Immature natural killer cell (primary cell): ENCODE results near the gene MUC20. TPM values are rescaled to one million over a fixed set of nuclear protein-coding genes. Genes with fewer than 3 reads are reported as not detected.
"Not testable (repeated sequence)": the region's sequence is repeated elsewhere in the genome, so short reads cannot be mapped to it uniquely, and the experiment has no call there.

ENCODE experiments used
- DNase-seq, 3 donors: peaks; one replicate each; pipeline ENCODE4 v3.0.0; 2022; ENCODE audit warnings: mixed read lengths in 1 of 3
- H3K27ac Mint-ChIP-seq, 6 donors: one replicate each; pipeline ENCODE4 v1.8.0; 2020; ENCODE audit warnings: mixed read lengths in 6 of 6, mild to moderate bottlenecking in 5 of 6, inconsistent platforms in 4 of 6, moderate library complexity in 3 of 6
- H3K27me3 Mint-ChIP-seq, 3 donors: one replicate each; pipeline ENCODE4 v1.8.0; 2020 to 2021; ENCODE audit warnings: low read depth in 3 of 3, mild to moderate bottlenecking in 3 of 3, mixed read lengths in 3 of 3, moderate library complexity in 3 of 3, inconsistent platforms in 1 of 3
- H3K36me3 Mint-ChIP-seq, 3 donors: one replicate each; pipeline ENCODE4 v1.8.0; 2020; ENCODE audit warnings: mixed read lengths in 3 of 3, inconsistent platforms in 2 of 3, mild to moderate bottlenecking in 2 of 3
- H3K4me1 Mint-ChIP-seq, 2 donors: one replicate each; pipeline ENCODE4 v1.8.0; 2020; ENCODE audit warnings: inconsistent platforms in 2 of 2, mild to moderate bottlenecking in 2 of 2, mixed read lengths in 2 of 2, moderate library complexity in 1 of 2
- H3K4me3 Mint-ChIP-seq, 5 donors: one replicate each; pipeline ENCODE4 v1.8.0; 2020; ENCODE audit warnings: mild to moderate bottlenecking in 5 of 5, mixed read lengths in 5 of 5, inconsistent platforms in 3 of 5, moderate library complexity in 3 of 5
- H3K9me3 Mint-ChIP-seq, 6 donors: one replicate each; pipeline ENCODE4 v1.8.0; 2020; ENCODE audit warnings: mild to moderate bottlenecking in 6 of 6, mixed read lengths in 6 of 6, inconsistent platforms in 4 of 6, moderate library complexity in 3 of 6
- polyA plus RNA-seq, 3 donors: library from polyadenylated mRNA; unstranded; fragments of 300-500 nt; fragmentation: Illumina TruSeq; gene quantifications; one replicate each; pipeline ENCODE4 v1.2.3, GENCODE V29; 2021

MUC20 gene
- polyA plus RNA-seq, 3 donors from 2014 or later: 1.2 TPM; not detected in 2

GRCh38 chr3:195722139-195722995 lies 1.6 kb downstream of the MUC20 start:
- H3K36me3 Mint-ChIP-seq, DNase-seq, H3K4me1 Mint-ChIP-seq, H3K4me3 Mint-ChIP-seq, H3K9me3 Mint-ChIP-seq, H3K27ac Mint-ChIP-seq: not testable (repeated sequence)
- H3K27me3 Mint-ChIP-seq: peaks cover 2 to 11% (median 2%) of the 10 kb centered on the region in 3 donors

GRCh38 chr3:195722996-195723345 lies 2.2 kb downstream of the MUC20 start:
- H3K36me3 Mint-ChIP-seq, H3K4me3 Mint-ChIP-seq, H3K27ac Mint-ChIP-seq, H3K9me3 Mint-ChIP-seq, DNase-seq, H3K4me1 Mint-ChIP-seq: not testable (repeated sequence)
- peaks cover 2 to 10% (median 2%) of the 10 kb centered on the region in 3 donors for H3K27me3 Mint-ChIP-seq

- H3K4me3 Mint-ChIP-seq, H3K27ac Mint-ChIP-seq, DNase-seq: not testable (repeated sequence)
These were observed 3.6 kb downstream of the MUC20 start for GRCh38 chr3:195724363-195724762.

GRCh38 chr3:195725916-195726740 lies 5.3 kb downstream of the MUC20 start:
- DNase-seq, H3K27me3 Mint-ChIP-seq, H3K9me3 Mint-ChIP-seq, H3K4me1 Mint-ChIP-seq, H3K4me3 Mint-ChIP-seq, H3K27ac Mint-ChIP-seq: not testable (repeated sequence)
- peaks cover 0 to 12% (median 9%) of the 10 kb centered on the region in 3 donors for H3K36me3 Mint-ChIP-seq

More at GRCh38 chr3:195724363-195724762, 3.6 kb downstream of the MUC20 start:
- H3K9me3 Mint-ChIP-seq, H3K27me3 Mint-ChIP-seq, H3K4me1 Mint-ChIP-seq, H3K36me3 Mint-ChIP-seq: not testable (repeated sequence)

- no peaks in the 10 kb centered on the region for H3K4me1 Mint-ChIP-seq
- H3K27ac Mint-ChIP-seq: no peak overlapping the region
- no peak overlapping the region for H3K4me3 Mint-ChIP-seq
- DNase-seq: no peak
- no peaks in the 10 kb centered on the region for H3K9me3 Mint-ChIP-seq
- peaks cover 0 to 18% (median 10%) of the 10 kb centered on the region in 3 donors for H3K36me3 Mint-ChIP-seq
- peaks cover 0 to 7% (median 5%) of the 10 kb centered on the region in 3 donors for H3K27me3 Mint-ChIP-seq
These were observed 6.9 kb downstream of the MUC20 start for GRCh38 chr3:195727606-195728195.

- H3K36me3 Mint-ChIP-seq: peaks cover 0 to 18% (median 15%) of the 10 kb centered on the region in 3 donors
- H3K4me3 Mint-ChIP-seq, H3K27me3 Mint-ChIP-seq, DNase-seq, H3K27ac Mint-ChIP-seq, H3K9me3 Mint-ChIP-seq, H3K4me1 Mint-ChIP-seq: not testable (repeated sequence)
These were observed 8.0 kb downstream of the MUC20 start for GRCh38 chr3:195728789-195729188.

- Mint-ChIP-seq H3K4me1 (no peaks in the 10 kb centered on the region), H3K27me3 (peaks cover 0 to 7% (median 5%) of the 10 kb centered on the region in 3 donors), H3K4me3 (no peak overlapping the region), H3K36me3 (peaks cover 0 to 18% (median 15%) of the 10 kb centered on the region in 3 donors), H3K9me3 (no peaks in the 10 kb centered on the region), H3K27ac (no peak overlapping the region)
- DNase-seq: no peak
These were observed 8.9 kb downstream of the MUC20 start for GRCh38 chr3:195729476-195730251.

- H3K27ac Mint-ChIP-seq: no peak overlapping the region
- no peak for DNase-seq
- H3K36me3 Mint-ChIP-seq: peaks cover 5 to 27% (median 23%) of the 10 kb centered on the region in 3 donors
- H3K9me3 Mint-ChIP-seq: no peaks in the 10 kb centered on the region
- H3K4me1 Mint-ChIP-seq: no peaks in the 10 kb centered on the region
- no peak overlapping the region for H3K4me3 Mint-ChIP-seq
- peaks cover 0 to 5% (median 4%) of the 10 kb centered on the region in 3 donors for H3K27me3 Mint-ChIP-seq
These were observed 10.7 kb downstream of the MUC20 start for GRCh38 chr3:195731356-195731905.

GRCh38 chr3:195732940-195733339 lies 12.2 kb downstream of the MUC20 start:
- Mint-ChIP-seq H3K9me3 (no peaks in the 10 kb centered on the region), H3K36me3 (peaks cover 5 to 27% (median 23%) of the 10 kb centered on the region in 3 donors), H3K27ac (no peak overlapping the region), H3K4me1 (no peaks in the 10 kb centered on the region), H3K27me3 (peaks cover 0 to 5% (median 4%) of the 10 kb centered on the region in 3 donors), H3K4me3 (no peak overlapping the region)
- DNase-seq: no peak

- Mint-ChIP-seq H3K4me1 (no peaks in the 10 kb centered on the region), H3K27me3 (peaks cover 0 to 4% (median 4%) of the 10 kb centered on the region in 3 donors), H3K36me3 (peaks cover 5 to 21% (median 18%) of the 10 kb centered on the region in 3 donors), H3K4me3 (no peak overlapping the region), H3K9me3 (no peaks in the 10 kb centered on the region), H3K27ac (peak overlapping the region in 1 of 6 donors; percentile 2)
- no peak for DNase-seq
These were observed 14.4 kb downstream of the MUC20 start for GRCh38 chr3:195735036-195735695.

- Mint-ChIP-seq H3K4me1 (no peaks in the 10 kb centered on the region), H3K27ac (no peak overlapping the region), H3K36me3 (peaks cover 5 to 13% (median 9%) of the 10 kb centered on the region in 3 donors), H3K4me3 (no peak overlapping the region), H3K9me3 (no peaks in the 10 kb centered on the region), H3K27me3 (peaks cover 0 to 5% (median 2%) of the 10 kb centered on the region in 3 donors)
- no peak for DNase-seq
These were observed 16.2 kb downstream of the MUC20 start for GRCh38 chr3:195736866-195737490.

- H3K27ac Mint-ChIP-seq, H3K4me1 Mint-ChIP-seq, H3K4me3 Mint-ChIP-seq, DNase-seq, H3K9me3 Mint-ChIP-seq, H3K27me3 Mint-ChIP-seq: not testable (repeated sequence)
- peaks cover 5 to 12% (median 9%) of the 10 kb centered on the region in 3 donors for H3K36me3 Mint-ChIP-seq
These were observed 17.0 kb downstream of the MUC20 start for GRCh38 chr3:195737782-195738181.
